HG03060 (cell line): ENCODE measurements around the gene HAUS6.
"Not testable (repeated sequence)": the region's sequence is repeated elsewhere in the genome, so short reads cannot be mapped to it uniquely, and the experiment has no call there.

Experiments
- ATAC-seq: cut with Tn5 transposase; IDR thresholded peaks from one replicate; pipeline ENCODE4 v1.9.1; 2021; ENCODE audit warnings: low read depth, moderate number of reproducible peaks; ENCODE audit not compliant: unreplicated experiment

Gene HAUS6

DNA sequence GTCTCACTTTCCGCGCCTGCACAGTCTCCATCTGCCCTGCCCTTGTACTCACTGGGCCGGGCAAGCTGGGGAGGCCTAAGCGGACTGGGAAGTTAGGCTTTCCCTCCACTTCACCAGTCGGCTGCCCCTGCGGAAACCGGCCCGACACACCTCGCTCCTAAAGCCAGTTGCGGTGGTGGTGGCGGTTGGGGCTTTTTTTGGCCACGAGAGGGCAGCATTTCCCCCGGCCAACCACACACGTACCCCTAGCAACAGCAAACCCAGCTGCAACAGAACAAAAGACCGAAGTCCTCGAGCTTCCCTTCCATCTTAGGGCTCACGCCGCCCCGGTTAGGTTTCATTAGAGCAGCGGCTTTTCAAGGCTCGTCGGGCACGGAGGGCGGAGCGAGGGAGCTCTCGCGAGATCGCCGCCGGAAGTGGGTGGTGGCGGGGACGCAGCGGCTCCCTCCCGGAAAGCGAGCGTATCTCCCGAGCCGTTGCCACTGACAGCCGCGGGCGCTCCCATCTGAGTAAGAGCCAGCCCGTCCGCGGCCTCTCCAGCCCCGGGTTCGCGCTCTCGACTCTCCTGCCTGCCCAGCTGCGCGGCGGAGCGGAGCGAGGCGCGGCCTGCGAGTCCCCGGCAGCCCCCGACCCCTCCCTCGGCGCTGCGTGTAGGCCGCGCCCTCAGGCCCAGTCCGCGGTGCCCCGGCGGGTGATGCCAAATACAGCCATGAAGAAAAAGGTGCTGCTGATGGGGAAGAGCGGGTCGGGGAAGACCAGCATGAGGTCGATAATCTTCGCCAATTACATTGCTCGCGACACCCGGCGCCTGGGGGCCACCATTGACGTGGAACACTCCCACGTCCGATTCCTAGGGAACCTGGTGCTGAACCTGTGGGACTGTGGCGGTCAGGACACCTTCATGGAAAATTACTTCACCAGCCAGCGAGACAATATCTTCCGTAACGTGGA lies 53.5 kb downstream of the HAUS6 start, which contains the start of gene RRAGA:
Gene RRAGA (plus strand): TSS at position 462 of the 951 bp plus-strand sequence. CDS start 233 bp downstream, at position 695.
- peak; percentile 88 for ATAC-seq

DNA sequence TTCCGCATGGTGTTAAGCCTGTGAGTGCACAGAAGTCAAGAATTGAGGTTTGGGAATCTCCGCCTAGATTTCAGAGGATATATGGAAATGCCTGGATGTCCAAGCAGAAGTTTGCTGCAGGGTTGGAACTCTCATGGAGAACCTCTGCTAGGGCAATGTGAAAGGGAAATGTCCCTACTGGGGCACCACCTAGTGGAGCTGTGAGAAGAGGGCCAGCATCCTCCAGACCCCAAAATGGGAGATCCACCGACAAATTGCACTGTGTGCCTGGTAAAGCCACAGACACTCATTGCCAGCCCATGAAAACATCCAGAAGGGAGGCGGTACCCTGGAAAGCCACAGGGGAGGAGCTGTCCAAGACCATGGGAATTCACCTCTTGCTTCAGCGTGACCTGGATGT lies 66.1 kb downstream of the HAUS6 start:
- no peak for ATAC-seq

DNA sequence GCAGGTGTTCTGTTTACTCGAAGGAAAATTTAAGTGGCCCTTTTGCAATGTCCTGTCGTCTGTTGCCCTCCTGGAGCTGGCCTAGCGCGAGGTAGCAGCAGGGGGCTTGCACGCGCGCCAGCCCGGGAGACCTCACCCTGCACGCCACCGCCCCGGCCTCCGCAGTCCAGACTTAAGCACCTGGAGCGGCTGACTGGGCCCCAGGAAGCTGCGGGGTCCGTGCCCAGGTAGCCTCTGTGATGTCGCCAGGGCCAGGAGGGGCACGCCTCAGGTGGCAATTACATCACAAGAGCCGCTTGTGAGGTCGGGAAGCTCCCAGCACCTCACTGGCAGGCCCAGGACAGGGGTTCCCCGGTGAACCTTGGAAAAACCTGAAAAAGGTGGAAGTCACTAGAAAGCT lies 69.7 kb downstream of the HAUS6 start, which contains the start of gene SAXO1:
Gene SAXO1 (minus strand): TSS at position 195 of the 400 bp plus-strand sequence. CDS start 301 bp downstream, outside the sequence.
- no peak for ATAC-seq

DNA sequence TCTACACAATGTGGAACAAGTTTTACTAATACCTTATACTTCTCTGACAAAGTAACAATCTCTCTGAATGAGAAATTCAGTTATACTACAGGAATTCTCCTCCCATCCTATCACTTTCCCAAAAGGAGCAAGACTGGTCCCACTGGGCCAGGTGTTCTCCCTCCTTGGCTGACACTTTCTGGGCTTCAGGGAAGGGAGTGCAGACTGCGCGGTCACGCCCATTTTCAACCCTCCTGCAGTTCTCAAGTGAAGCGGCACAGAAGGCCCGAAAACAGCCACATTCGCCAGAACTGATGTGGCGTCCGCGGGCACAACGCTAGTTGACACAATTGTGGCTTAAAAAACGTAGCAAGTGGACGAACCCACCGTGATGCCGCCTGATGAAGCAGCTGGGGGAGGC lies 70.3 kb downstream of the HAUS6 start:
- no peak for ATAC-seq

DNA sequence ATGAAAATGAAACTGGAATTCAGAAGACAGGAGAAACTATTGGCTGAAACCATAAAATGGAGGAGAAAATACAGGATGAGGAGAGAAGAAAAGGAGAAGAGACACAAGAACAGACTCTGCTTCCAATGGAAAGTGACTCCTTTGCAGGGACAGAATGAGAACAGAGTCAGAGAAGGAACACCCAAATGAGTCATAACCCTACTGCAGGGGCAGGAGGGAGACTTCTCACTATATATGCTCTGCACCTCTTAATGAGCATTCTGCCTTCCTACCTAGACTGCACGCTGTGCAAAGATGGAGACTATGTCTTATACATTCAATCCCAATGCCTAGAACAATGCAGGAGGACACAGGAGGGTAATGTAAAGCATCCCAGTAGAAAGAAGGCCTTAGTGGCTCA lies 71.8 kb downstream of the HAUS6 start:
- peak; percentile 83 for ATAC-seq

DNA sequence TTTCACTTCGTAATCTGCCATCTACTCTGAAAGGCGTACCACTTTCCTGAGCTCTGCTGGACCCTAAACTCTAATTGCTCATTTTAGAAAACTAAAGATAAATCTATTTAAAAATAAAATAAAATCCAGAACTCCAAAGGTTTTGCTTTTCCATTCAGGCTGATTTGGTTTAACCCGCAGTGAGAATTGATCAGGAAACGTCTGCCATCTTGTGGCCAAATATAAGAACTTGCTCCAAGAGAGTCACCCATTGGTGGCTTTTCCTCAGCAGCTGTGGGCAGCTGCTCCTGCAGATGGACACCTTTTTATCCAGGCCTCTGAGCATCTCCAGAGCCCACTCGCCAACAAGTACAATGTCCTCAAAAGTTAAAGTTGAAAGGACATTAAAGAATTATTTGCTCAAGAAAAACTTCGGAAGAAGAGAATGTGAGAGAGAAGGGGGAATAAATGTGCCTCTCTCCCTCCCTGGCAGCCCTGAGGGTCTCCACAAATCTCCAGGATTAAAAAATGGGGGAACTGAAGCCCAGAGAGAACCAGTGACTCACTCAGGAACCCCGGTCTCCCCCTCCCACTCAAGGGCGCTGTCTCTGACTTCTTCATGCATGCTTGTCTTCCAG lies 73.8 kb downstream of the HAUS6 start:
- ATAC-seq, result no peak

DNA sequence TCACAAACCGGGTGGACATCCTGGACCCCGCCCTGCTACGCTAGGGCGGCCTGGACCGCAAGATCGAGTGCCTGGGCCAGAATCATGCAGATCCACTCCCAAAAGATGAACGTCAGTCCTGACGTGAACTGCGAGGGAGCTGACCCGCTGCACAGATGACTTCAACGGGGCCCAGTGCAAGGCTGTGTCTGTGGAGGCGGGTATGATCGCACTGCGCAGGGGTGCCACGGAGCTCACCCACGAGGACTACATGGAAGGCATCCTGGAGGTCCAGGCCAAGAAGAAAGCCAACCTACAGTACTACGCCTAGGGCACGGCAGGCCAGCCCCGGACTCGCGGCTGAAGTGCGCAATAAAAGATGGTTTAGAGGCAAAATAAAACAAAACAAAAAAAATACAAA lies 74.9 kb downstream of the HAUS6 start:
- no peak for ATAC-seq

DNA sequence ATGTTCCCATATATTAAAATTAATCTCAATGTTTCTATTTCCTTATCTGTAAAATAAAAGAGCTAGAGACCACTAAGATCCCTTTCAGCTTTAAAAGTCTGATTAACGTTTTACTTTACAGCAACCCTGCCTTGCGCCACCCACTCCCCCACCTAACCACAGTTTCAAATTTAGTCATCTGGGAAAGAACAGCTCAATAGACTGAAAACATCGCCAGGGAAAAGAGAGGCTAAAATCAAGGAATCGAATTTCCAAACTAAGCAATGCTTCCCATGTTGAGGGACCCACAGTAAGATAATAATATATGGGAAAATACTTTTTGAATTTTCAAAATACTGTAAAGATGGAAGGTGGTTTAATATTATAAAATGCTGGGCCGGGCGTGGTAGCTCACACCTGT lies 76.3 kb downstream of the HAUS6 start:
- no peak for ATAC-seq

DNA sequence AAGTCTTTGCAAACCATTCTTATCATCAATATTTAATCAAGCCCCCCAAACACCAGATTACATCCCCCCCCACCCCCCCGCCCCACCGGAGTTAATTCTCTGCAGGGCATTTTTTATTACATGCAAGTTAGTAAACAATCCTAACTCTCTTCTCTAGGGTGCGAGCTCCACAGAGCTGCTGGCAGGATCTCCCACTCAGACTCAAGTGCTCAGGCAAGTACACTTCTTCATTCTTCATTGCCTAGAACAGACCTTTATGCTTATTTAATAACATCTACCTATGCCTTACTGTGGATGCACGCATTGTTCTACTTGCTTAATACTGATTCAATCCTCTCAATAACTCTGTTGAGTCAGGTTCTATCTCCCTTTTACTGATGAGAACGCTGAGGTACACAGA lies 79.6 kb downstream of the HAUS6 start:
- ATAC-seq, result no peak

DNA sequence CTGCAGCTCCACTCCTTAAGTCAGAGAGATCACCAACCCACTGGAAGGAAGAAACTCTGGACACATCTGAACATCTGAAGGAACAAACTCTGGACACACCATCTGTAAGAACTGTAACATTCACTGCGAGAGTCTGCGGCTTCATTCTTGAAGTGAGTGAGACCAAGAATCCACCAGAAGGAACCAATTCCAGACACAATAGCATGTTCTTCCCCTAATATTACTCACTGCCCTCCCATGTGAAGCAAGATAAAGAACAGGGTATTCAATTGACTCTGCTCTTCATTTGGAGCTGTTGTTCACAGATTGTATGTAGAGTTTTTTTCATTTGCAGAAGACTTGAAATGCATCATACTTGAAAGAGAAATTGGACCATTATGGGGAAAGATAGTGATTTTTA lies 80.5 kb downstream of the HAUS6 start:
- ATAC-seq, result peak; percentile 40

DNA sequence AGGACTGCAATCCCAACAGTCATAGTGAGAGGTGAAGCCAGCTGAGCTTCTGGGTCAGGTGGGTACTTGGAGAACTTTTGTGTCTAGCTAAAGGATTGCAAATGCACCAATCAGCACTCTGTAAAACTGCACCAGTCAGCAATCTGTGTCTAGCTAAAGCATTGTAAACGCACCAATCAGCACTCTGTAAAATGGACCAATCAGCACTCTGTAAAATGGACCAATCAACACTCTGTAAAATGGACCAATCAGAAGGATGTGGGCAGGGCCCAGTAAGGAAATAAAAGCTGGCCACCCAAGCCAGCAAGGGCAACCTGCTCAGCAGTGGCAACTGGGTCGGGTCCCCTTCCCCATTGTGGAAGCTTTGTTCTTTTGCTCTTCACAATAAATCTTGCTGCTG lies 81.1 kb downstream of the HAUS6 start:
- not testable (repeated sequence) for ATAC-seq

DNA sequence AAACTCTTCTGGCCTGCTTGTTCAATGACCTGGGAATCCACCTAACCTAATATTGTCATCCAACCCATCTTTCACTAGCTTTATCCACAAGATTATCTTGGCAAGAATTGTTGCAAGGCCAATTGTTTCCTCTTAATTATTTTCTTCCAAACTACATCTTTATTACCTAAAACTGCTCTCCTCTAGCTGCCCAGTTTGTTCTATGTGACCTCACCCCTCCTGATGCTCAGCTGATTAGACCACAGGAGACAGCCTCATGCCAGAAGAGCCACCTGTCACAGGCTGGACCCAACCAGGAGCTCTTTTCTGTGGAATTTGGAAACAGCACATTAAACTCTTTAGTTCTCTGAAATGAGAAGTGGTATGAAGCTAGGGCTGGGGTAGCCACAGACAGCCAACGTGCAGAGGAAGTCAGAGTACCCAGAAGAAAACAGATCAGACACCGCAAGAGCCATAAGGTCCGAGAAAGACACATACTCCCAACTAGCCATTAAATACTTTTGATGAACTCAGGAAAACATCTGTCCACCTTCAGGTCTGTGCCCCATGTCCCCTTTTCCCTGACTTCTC lies 81.7 kb downstream of the HAUS6 start:
- ATAC-seq, result no peak

DNA sequence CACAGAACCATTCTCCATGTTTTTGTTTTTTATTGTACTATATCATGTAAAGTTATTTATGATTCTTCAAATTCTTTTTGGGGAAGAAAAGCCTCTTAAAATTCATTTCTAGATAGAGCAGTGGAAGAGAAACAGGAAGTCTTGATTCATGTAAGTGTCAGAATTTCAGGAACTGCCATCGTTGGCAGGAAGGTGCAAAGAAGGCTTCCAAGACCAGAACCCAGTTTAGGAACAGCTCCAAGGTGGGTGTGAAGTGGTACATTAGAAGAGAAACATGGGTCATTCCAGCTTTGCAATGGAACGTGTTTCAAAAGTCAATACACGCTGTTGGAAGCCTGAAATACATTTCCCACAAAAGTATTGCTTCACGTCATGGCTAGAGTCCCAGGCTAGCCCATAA lies 84.5 kb downstream of the HAUS6 start:
- ATAC-seq, result no peak

DNA sequence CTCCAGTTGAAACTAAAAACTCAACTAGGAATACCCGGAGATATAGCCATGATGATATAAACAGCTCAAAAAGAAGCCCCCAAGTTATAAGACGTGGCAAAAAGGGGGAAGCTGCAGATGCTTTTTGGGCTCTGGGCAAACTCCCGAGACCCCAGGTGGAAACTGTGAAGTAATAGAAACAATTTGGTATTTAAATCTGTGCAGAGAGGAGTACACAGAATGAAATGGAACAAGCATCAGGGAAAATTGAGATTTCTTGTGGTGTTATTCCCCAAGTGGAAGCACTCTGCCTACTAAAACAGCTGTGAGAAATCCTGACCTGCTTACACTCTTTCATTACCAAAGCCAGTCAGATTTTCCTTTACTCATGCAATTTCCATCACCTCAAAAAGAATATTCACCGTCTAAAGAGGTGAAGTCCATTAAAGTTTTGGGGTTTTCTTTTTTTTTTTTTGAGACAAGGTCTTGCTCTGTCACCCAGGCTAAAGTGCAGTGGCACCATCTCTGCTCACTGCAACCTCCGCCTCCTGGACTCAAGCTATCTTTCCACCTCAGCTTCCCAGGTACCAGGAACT lies 93.2 kb downstream of the HAUS6 start:
- no peak for ATAC-seq
